GM12872 (cell line): ENCODE results near the gene PPP1R10.

Source experiments
- TF ChIP-seq, protein P1 (sequence below): IDR thresholded peaks from 3 replicates; pipeline ENCODE4 v1.5.1; 2011; ENCODE audit warnings: low read depth, mild to moderate bottlenecking, low read length, moderate library complexity; ENCODE audit not compliant: insufficient read depth

The PPP1R10 gene

DNA sequence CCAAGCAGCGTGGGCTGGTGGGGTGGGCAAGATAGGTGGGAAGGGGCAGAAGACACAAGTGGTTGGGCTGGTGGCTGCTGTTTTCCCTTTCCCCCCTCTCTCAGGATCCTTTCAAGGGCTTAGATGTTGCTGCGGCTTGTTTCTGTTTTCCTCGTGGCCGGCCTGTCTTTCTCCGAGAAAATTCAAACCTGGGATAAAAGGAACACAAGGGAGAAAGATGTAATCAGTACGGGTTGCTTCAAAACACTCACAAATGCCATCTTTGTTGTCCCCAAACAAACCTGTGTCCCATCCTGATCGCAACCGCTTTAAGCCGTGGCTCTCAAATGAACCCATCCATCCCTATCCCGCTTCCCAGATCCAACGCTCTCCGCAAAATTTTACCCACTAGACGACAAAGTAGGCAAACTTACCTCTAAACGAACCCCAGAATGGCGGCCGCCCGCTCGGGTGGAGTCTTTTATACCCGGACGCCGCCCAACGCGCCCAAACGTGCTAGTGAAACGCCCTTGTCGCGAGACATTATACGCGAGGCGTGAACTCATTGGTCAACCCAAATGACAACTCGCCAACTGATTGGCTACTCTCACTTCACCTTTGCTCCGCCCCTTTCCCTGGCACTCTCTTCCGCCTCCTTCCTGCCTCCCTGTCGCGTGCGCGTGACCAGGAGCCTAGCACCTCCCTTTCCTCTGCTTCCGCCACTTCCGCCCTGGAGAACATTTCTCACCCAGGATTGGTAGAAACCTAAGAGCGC, at the start of gene PPP1R10:
Gene PPP1R10, minus strand, starts transcription at position 433 of the 754 bp plus-strand sequence. CDS start 7,299 bp downstream, outside the sequence.
- TF ChIP-seq, protein P1, sequence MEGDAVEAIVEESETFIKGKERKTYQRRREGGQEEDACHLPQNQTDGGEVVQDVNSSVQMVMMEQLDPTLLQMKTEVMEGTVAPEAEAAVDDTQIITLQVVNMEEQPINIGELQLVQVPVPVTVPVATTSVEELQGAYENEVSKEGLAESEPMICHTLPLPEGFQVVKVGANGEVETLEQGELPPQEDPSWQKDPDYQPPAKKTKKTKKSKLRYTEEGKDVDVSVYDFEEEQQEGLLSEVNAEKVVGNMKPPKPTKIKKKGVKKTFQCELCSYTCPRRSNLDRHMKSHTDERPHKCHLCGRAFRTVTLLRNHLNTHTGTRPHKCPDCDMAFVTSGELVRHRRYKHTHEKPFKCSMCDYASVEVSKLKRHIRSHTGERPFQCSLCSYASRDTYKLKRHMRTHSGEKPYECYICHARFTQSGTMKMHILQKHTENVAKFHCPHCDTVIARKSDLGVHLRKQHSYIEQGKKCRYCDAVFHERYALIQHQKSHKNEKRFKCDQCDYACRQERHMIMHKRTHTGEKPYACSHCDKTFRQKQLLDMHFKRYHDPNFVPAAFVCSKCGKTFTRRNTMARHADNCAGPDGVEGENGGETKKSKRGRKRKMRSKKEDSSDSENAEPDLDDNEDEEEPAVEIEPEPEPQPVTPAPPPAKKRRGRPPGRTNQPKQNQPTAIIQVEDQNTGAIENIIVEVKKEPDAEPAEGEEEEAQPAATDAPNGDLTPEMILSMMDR: no peak

DNA sequence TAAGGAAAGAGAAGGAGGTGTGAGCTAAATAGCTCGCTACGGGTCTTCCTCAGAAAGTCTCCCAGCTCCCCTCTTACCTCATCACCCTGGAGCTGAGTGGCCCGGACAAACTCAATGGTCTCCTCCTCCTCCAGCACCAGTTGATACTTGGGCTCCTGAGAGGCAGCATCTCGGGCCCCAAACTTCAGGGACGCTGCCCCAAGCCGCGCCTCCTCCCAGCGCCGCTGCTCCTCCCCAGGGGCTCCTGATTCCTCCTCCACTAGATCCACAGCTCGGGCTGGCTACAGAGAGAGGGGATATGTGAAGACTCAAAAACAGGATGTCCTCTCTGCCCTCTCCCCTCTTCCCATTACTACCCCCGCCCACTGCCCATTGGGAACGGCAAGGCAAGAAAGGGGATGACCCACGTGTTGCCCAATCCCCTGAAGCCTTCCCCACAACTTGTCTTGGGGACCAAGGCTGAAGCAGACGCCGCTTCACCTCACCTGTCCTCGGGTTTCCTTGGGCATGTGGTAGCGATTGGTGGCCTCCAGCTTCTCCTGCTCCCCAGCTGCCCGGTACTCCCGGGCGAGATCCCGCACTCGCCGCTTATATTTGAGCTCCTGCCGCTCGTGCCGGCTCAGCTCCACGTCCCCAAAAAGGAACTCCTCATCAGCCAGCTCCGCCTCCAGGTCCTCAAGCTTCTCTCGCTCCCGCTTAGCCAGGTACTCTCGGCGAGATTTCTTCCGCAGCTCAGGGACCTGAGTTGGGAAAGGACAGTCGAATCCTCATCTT, 48.1 kb upstream of the PPP1R10 start:
- TF ChIP-seq, protein P1: no peak

DNA sequence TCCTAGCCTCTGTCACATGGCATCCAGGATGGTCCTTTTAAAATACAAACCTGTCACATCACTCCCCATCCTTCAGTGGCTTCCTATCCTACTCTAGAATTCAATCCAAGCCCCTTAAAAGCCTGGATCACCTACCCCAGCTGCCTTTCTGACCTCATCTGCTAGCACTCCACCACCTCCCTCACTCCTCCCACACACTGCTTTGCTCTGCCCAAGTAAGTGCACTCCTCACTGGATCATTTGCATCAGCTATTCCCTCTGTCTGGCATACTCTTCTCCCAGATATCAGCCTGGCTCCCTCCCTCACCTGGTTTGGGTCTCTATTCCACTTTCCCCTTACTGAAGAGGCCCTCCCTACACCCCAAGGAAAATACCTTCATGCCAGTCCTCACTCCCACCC, 40.4 kb upstream of the PPP1R10 start:
- TF ChIP-seq, protein P1: no peak

DNA sequence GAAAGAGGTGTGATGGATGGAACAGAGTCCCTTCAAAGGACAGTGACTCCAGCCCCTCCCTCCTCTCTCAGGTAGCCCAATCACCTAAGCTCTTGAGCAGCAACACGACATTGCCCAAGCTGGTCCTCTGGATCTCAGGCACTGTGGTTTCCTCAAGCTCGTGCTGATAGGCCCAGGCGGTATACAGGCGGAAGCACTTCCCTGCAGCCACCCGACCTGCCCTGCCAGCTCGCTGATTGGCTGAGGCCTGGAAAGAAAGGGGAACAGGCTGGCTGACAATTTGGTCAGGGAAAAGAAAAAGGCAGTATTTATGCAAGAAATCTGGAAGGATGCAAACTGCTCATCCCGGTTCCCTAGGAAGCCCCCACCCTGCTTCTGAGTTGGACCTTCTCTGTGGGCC, 39.5 kb upstream of the PPP1R10 start:
- TF ChIP-seq, protein P1: no peak

DNA sequence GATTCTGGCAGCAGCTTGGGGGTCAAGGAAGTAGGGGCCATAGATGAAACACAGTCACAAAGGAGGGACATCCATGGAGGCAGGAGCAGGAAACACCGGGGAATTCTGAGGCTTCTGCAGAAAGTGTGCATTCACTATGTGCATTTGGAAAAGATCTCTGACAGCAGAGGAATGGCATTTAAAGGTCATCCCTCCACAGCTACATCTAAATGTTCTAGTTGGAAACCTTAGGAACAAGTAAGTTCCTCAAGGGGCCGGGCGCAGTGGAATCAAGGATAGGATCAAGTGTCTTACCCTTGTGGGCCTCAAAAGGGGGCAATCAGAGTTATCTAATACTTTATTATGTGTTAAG, 38.7 kb upstream of the PPP1R10 start:
- TF ChIP-seq, protein P1: no peak

DNA sequence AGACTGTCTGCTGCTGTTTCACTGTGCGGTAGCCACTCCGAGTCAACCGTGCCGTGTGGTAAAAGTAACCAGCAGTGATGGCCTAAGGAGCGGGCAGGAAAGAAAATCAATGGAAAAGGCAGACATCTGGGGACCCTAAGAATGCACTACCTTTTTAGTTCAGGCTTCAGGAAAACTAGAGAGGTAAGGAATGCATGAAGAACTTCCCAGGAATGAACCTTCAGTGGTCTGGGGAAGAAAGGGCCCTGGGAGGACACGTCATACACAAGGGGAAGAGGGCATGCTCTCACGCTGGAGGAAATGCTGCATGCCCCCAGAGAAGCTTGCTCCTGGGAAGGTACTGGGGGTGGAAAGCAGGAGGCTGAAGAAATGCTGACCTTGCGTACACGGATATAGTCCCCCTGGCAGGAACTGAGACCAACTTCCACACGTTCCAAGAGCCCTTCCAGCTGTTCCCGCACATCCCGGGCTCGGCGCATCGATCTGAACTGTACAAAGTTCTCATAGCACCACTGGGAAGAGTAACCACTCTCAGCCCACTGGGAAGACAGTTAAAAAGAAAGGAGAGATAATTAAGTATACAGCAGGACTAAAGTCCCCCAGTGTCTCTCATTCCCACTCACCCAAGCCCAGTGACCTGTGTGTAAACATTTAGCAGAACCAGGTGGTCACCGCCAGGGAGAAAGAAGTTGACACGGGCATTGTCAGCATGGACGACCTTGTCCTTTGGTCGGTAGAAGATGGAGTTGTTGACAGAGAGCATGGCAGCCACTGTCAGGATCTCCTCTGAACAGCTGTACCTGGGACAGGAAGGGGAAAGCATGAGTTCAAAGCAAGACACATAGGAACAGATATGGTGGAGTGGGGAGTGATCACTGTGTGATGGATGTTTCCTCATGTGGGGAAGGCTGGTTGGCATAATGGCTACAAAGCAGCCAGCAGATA, 38.0 kb upstream of the PPP1R10 start:
- TF ChIP-seq, protein P1: no peak

DNA sequence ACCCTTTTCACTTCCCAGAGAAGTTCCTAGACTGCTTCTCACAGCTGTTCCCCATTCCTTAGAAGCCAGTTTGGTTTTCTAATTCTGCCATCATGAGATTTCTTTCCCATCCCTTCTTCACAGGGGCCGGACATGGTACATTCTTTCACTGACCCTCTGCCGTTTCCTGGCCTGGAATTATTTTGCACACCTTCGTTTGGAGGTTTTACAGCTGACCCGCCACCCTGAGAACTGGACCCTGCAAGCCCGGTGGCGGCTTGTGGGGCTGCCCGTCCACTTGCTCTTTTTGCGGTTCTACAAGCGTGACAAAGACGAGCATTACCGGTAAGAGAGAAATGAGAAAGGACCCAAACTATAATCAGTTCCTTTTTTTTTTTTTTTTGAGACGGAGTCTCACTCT, 34.1 kb upstream of the PPP1R10 start:
- TF ChIP-seq, protein P1: no peak
